ENCODE results near the gene KRT34.
"Not testable (repeated sequence)": the region's sequence is repeated elsewhere in the genome, so short reads cannot be mapped to it uniquely, and the experiment has no call there.

The KRT34 gene

GRCh38 chr17:41404024-41404671 lies 22.0 kb upstream of the KRT34 start:
- DNase-seq (ENCODE audit: low read depth), result peak; percentile 93

- DNase-seq (ENCODE audit: low read depth), result no peak
Observed at GRCh38 chr17:41403404-41404023, 21.4 kb upstream of the KRT34 start.

GRCh38 chr17:41402161-41402560 lies 20.1 kb upstream of the KRT34 start:
- DNase-seq (ENCODE audit: low read depth), result no peak

- no peak for DNase-seq (ENCODE audit: low read depth)
Observed at GRCh38 chr17:41396996-41397660, 15.0 kb upstream of the KRT34 start, which contains the start of gene KRT31. KRT31 (minus strand) TSS chr17:41397608; CDS start chr17:41397539, 69 bp downstream.

GRCh38 chr17:41396340-41396739 lies 14.2 kb upstream of the KRT34 start:
- no peak for DNase-seq (ENCODE audit: low read depth)

- DNase-seq (ENCODE audit: low read depth), result no peak
Observed at GRCh38 chr17:41395611-41396010, 13.5 kb upstream of the KRT34 start.

GRCh38 chr17:41395044-41395443 lies 12.9 kb upstream of the KRT34 start:
- DNase-seq (ENCODE audit: low read depth), result not testable (repeated sequence)

GRCh38 chr17:41394254-41394996 lies 12.3 kb upstream of the KRT34 start:
- DNase-seq (ENCODE audit: low read depth), result no peak

- no peak for DNase-seq (ENCODE audit: low read depth)
Observed at GRCh38 chr17:41393826-41394225, 11.7 kb upstream of the KRT34 start.

GRCh38 chr17:41393294-41393693 lies 11.2 kb upstream of the KRT34 start:
- no peak for DNase-seq (ENCODE audit: low read depth)

GRCh38 chr17:41392278-41392677 lies 10.2 kb upstream of the KRT34 start:
- no peak for DNase-seq (ENCODE audit: low read depth)

- DNase-seq (ENCODE audit: low read depth), result no peak
Observed at GRCh38 chr17:41391535-41391934, 9.4 kb upstream of the KRT34 start.

GRCh38 chr17:41390411-41390938 lies 8.4 kb upstream of the KRT34 start:
- DNase-seq (ENCODE audit: low read depth), result no peak

- no peak for DNase-seq (ENCODE audit: low read depth)
Observed at GRCh38 chr17:41387670-41388069, 5.6 kb upstream of the KRT34 start.

- DNase-seq (ENCODE audit: low read depth), result no peak
Observed at GRCh38 chr17:41386227-41386626, 4.1 kb upstream of the KRT34 start.

- no peak for DNase-seq (ENCODE audit: low read depth)
Observed at GRCh38 chr17:41383690-41384089, 1.6 kb upstream of the KRT34 start.

- DNase-seq (ENCODE audit: low read depth), result no peak
Observed at GRCh38 chr17:41382394-41382793, 288 bp upstream of the KRT34 start.

- peak; percentile 60 for DNase-seq (ENCODE audit: low read depth)
Observed at GRCh38 chr17:41380091-41380490, 2.0 kb downstream of the KRT34 start.

GRCh38 chr17:41377546-41377945 lies 4.6 kb downstream of the KRT34 start:
- no peak for DNase-seq (ENCODE audit: low read depth)

- DNase-seq (ENCODE audit: low read depth), result no peak
Observed at GRCh38 chr17:41369713-41370112, 12.4 kb downstream of the KRT34 start, which contains the start of gene KRT33B. KRT33B (minus strand) TSS chr17:41369813; CDS start chr17:41369750, 63 bp downstream.

GRCh38 chr17:41369023-41369422 lies 13.1 kb downstream of the KRT34 start:
- no peak for DNase-seq (ENCODE audit: low read depth)

GRCh38 chr17:41367426-41368075 lies 14.6 kb downstream of the KRT34 start:
- no peak for DNase-seq (ENCODE audit: low read depth)

Data from non-pigmented ciliary epithelial cell (primary cell).